A172 (cell line): ENCODE data around the gene KMT2A. TPM values are rescaled to one million over a fixed set of nuclear protein-coding genes. Genes with fewer than 3 reads are reported as not detected.
"Not testable (repeated sequence)": the region's sequence is repeated elsewhere in the genome, so short reads cannot be mapped to it uniquely, and the experiment has no call there.

Experiments
- DNase-seq: peaks from one replicate; pipeline ENCODE4 v3.0.0-alpha.2; 2015; ENCODE audit warnings: low spot score
- total RNA-seq: library from RNA; depleted of rRNA; stranded (reverse); fragments of >200 nt; shearing (Covaris generic); gene quantifications from 2 replicates; pipeline ENCODE4 v1.2.3, GENCODE V29; 2014

KMT2A gene
- total RNA-seq, 1 experiment from 2014 or later: 19.1 TPM

DNA sequence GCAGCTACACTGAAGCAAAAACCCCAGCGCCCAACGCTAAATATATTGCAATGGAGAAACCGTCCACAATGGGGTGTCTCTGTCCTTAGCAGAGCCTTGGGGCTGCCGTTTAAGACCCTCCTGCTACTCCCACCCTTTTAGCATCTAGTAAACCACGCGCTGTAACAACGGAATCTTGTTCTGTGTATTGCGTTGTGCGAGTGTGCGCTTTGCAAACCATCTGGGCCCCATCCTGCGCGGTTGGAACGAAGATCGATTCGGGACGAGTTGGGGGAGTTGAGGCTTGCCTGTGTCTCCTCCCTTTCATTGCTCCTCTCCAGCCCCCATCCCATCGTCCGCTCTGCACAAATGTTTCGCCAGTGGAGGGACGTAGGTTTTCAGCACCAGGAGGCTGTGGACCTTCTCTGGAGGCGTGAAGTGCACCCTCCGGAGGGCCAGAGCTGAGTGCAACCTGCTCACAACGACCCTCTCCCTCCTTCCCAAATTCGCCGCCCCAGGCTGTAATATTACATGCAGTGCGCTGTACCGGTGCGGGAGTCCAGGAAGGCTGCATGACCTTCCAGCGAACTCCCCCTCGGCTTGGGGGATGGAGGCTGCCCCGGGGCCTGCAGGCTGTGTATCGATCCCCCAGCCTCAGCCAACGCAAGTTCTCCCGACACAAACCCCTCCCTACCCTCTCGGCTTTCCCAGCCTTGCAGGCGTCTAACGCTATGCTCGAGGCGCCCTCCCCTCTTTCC, 1.6 kb upstream of the KMT2A start:
- DNase-seq: no peak

DNA sequence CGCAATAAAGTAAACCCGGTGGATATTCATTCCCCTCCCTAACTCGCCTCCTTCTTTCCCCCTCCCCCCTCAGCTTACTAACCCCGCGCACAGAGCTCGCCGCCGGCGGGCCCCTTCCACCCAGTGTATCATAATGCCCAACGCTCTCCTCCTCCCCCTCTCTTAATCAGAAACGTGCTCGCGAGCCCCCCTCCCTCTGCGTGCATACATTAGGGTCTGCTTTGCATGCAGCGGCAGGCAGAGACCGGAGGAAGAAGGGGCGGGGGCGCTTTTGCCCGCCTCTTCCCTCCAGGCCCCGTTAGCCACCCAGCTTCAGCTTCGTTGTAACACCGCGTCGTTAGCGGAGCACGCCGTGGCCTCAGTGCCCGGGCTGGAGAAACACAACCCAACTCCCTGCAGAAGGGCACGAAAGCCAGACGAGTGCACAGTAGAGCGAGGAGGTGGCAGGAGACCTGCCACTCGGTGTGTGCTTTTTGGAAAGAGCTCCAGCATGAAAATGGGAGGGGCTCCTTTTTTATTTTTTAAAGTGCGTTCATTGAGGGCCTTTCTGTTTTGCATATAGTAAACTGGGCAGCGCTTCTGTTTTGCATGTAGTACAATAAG, 901 bp upstream of the KMT2A start:
- DNase-seq: no peak

DNA sequence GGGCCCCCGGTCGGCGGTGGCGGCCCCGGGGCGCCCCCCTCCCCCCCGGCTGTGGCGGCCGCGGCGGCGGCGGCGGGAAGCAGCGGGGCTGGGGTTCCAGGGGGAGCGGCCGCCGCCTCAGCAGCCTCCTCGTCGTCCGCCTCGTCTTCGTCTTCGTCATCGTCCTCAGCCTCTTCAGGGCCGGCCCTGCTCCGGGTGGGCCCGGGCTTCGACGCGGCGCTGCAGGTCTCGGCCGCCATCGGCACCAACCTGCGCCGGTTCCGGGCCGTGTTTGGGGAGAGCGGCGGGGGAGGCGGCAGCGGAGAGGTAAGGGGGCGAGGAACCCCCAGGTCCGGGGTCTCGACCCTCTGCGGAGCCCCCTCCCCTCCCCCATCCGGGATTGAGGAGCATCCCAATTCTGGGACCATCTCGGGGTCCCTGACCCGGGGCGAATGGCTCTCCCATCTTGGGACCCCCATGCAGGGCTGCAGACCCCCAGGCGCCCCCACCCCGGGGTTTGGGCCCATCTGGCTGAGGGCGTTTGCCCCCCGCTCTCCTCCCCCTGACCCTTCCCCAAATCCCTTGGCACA, 431 bp downstream of the KMT2A start:
- no peak for DNase-seq

DNA sequence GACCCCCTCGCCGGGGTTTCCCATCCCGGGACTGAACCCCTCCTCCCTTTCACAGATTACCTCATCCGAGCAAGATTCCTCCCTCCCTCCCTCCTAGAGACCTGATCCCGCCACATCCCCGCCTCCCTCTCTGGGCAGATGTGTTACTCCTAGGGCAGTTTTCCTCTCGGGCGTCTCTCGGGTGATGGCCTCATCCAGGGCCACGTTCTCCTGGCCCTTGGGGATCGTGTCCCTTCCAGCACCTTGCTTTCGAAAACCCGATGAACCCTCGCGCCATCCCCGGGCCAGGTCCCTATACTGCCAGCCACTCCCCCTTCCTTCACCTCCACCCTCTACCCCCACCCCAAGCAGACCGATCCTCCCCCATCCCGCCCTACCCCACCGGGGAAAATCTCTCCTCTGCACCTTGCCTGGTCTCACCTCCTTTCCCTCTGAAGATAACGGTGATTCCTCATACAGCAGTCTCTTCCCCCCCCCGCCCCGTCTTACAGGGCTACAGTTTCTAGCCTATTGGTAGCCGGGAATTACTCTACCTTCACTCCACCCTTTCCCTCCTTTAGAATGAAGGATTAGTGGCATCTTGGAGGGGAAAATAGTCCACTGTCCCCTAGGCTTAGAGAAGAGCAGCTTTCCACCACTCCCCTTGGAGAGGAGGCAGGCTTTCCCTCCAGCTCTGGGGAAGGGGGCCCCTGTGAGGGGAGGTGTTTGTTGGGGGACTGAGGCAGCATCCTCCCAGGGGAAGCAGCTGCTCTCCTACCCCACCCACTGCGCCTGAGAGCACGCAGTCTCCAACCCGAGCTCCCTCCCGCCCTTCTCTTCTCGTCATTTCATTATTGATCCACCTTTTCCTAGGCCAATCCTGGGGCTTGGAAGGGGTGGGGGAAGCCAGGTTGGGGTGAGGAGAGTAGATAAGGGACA, 1.2 kb downstream of the KMT2A start:
- no peak for DNase-seq

DNA sequence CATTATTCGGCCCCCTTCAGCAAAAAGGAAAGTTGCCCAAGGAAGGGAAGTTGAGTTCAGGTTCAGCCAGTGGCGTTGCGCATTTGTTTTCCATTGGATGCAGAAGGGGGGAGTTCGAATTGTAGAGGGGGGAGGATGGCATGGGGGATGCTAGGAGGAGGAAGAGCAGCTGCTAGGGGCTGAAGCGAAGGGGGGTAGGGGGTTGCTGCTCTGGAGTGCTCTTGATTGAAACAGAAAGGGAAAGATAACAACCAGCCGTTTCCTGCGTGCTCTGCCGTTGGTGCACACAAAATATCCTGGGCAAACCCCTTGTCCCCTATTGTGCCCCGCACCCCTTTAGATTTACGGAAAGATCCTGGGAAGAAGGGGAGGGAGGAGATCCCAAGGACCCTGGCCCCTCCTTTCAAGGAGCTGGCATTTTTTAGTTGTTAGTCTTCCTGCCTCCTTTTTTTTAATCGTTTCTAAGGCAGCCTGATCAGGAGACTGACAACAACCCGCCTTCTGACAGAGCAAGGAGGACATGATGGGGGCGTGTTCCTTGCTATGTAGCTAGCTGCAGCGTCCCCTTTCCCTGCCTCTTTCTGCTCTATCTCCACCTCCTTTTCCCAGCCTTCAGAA, 2.1 kb downstream of the KMT2A start:
- DNase-seq: peak; percentile 54

DNA sequence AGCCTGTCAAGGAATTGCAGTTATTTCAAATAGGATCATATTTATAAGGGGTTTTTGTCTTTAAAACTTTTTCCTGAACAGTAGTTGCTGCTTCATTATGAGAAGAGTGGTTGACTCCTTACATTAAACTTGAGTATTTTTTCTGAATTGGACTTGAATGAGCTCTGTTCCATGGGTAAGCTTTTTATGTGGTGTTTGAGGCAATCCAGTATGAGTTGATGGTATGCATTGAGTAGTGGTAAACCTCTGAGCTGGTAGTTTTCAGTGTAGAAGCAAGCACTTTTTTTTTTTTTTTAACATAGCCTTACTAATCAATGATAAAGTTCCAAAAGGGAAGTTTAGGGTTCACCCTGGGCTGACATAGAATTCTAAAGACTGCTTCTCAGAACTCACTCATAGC, 3.4 kb downstream of the KMT2A start:
- DNase-seq: no peak

DNA sequence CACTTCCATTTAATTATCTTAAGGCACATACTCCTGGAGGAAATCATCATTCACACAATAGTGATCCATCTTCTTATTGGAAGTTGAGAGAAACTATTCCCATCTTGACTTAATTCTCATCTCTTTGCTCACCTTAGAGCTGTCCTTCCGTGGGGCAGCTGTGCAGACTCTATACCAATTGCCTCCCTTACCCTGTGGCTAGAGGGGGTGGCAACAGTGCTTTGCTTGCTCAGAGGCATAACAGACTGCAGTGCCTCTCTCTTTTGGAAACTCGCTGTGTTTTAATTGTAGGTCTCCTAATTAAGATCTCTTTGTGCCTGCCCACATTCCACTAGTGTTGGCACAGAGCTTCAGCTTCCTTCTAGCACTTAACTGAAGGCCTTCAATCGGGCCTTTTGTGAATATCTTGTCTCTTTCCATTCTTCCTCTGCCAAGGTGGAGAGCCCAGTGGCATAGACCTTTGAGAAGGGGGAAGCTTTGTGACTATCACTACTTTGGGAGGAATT, 5.5 kb downstream of the KMT2A start:
- no peak for DNase-seq

DNA sequence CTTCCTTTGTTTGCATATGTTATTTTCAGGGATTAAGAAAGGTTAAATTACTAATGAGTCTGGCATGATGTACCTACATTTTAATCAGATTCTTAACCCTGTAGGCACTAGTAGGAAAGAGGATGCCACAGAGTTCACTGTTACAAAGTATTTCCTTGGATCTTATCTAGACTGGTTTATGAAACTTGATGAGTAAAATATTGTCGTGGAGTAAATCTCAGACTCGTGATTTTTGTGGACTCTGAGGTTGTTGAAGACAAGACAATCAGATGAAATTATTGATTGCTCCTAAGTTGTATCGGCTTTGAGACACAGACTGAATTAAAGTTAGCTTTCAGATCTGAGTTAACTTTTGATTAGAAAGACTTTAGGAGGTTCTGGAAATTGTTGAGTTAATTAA, 6.0 kb downstream of the KMT2A start:
- no peak for DNase-seq

DNA sequence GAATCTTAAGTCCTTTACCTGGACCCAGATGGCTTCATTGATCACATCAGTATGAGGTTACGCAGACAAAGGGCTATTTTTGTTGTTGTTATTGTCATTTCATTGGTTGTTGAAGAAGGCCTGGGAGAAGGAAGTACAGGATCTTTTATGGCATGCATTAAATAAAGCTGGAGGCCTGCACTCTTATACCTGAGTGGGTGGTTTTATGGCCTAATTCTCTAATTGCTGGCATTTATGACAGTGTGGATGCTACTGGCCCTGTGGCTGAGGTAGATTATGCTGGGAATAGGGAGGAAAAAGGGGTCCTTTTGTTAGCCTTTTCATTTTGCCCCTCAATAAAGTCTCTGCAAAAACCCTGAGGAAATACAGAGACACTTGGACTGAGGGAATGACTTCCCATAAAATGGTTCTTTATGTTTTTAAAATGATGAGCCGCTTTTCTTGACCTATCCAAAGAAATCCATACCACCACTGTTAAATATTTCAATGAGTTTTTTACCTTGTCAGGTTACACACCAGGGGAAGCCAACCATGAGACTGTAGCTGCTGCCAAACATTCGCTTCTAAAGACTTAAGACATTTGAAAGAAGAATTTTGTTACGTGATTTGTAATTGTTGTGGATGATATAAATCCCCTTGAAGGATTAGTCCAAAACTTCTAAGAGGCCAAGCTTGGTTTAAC, 6.8 kb downstream of the KMT2A start:
- DNase-seq: no peak

DNA sequence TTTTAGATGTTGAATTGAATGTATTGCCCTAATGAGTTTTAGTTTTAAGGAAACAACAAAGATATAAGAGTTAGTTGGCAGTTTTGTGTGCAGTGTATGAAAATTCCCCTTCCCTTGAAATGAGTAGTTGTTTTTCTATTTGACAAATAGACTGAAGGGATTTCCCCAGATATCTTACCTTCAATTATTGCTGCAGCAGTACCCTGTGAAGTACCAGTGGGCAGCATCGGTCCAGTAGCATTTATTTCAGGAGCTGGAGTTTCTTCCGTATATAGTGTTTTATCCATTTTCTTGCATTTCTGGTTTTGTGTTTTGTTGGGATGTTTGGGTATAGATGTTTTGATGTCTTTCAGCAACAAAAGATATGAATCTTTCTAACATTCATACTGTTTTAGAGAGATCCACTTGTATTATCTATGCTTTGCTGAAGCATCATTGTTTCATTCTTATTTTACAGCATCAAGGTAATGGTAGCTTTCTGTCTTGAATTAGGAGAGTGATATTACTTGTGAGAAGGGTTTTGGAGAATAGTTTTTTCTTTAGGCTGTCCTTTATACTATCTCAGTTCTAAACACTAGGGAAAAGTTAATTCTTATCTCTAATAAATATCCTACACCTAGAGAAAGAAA, 7.4 kb downstream of the KMT2A start:
- no peak for DNase-seq

DNA sequence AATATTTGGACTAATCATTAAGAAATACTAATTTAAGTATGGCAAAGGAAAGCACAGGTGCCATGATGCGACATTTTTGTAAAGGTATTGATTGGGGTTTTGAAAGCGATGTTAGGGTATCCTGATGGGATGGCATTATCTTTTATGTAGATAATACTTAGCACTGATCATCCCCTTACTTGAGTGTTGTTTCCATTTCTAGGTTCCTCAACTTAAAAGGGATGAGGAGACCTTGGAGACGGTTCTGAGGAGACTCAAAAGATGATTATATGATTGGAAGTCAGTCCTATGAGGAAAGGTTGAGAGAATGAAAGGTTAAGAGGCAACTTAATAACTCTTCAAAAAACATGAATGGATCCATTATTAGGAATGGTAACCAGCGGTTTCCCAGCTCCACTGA, 11.1 kb downstream of the KMT2A start:
- no peak for DNase-seq

DNA sequence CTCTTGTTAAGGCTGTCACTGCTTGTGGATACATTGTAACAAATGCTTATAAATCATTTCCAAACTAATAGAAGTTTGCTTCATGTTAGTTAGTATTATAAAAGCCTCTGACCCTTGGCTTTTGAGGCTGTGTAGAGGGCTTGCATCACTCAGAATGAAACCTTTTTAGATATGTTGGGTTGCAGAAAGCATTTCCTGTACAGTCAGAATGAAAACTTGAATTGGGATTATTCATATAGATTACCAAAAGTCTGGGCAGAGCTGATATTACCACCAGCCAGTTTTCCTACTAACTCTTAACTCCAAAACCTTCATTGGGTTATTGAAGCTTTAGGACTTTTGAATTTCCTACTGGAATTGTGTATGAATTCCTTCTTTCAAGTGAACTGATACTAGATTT, 12.0 kb downstream of the KMT2A start:
- DNase-seq: no peak

DNA sequence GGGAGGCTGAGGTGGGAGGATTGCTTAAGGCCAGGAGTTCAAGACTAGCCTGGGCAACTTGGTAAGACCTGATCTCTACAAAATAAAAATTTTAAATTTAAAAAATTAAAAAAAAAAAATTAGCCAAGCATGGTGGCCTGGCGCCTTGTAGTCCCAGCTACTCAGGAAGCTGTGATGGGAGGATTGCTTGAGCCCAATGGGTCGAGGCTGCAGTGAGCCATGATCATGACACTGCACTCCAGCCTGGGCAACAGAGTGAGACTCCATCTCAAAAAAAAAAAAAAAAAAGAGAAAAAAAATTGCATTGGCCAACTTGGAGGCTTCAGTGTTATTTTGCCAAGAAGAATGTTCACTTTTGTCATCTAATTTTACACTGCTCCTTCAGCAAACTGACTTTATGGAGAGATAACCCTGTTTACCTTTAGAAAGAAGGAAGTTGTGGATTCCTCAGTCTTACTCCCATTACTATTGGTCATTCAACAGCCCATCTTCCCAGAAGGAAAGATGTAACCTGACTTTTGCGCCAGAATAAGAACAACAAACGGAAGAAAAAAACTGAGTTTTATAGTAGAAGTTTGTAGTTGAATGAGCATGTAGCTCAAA, 13.1 kb downstream of the KMT2A start:
- DNase-seq: no peak

DNA sequence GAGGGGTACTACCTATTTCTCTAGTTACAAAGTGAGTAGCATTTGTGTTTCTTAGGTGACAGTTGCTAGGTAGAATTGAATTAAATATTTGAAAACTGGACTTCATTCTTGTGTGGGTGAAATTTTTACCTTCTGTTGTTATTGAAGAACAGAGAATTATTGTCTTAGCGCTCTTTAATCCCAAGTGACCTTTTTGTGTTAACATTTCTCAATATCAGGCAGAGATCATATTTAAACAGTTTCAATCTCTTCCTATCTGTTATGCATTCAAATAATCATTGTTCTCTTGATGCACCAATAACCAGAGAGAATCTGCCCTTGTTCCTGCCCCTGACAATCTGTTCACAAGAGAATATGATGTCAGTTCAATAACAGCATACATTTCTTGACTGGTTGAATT, 14.2 kb downstream of the KMT2A start:
- DNase-seq: no peak

DNA sequence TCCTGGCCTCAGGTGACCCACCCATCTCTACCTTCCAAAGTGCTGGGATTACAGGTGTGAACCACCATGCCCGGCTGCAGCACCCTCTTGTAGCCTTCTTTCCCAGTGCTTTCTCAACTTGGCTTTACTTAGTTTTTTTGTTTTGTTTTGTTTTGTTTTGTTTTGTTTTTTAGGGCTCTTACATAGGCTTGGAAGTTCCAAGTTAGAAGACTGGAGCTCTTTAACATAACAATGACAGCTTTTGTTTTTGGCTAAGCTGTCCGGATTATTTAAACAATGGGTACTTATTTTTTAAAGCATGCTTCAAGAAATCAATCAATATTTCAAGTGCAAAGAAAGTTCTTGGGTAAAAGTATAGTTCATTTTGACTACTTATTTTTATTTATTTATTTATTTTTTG, 25.9 kb downstream of the KMT2A start:
- DNase-seq: no peak

DNA sequence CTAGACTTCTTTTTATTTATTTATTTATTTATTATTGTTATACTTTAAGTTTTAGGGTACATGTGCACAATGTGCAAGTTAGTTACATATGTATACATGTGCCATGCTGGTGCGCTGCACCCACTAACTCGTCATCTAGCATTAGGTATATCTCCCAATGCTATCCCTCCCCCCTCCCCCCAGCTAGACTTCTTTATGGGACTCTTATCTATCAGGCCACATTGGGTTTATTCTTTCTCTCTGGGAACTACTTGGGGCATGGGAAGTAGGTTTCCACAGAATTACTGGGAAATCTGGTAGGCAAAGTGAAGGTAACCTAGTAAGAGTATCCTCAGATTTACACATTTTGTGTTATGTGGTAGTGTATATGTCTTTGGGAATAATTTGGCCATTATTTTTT, 32.7 kb downstream of the KMT2A start:
- not testable (repeated sequence) for DNase-seq

DNA sequence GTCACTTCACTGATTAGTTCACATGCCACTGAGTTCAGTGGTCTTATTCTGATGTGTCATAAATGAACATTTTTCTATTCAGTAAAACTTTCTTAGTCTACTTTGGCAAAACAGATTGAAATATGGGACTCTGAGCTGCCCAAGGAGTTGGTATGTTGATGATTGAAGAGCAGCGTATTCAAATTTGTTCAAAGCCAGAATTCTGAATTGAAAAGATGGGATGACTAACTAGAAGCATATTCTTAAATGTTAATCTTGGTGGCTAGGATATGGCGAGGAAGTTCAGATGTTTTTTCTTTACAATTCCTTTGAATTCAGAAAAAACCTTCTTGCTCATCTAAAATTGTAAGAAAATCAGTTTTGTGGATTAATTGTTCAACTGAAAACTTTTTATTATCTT, 34.7 kb downstream of the KMT2A start:
- DNase-seq: no peak

DNA sequence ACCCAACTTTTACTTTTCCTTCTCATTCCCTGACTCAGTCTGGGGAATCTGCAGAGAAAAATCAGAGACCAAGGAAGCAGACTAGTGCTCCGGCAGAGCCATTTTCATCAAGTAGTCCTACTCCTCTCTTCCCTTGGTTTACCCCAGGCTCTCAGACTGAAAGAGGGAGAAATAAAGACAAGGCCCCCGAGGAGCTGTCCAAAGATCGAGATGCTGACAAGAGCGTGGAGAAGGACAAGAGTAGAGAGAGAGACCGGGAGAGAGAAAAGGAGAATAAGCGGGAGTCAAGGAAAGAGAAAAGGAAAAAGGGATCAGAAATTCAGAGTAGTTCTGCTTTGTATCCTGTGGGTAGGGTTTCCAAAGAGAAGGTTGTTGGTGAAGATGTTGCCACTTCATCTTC, 37.2 kb downstream of the KMT2A start:
- no peak for DNase-seq

DNA sequence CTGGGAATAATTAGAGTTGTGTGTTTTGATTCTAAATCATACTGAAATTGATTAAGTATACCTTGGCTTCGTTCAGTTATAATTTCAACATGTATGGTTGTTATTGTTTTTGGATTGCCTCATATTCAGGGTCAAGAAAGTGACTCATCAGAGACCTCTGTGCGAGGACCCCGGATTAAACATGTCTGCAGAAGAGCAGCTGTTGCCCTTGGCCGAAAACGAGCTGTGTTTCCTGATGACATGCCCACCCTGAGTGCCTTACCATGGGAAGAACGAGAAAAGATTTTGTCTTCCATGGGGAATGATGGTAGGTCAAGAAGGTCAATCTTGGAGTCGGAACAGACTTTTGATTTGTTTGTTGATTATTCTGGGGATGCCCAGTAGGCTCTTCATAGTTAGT, 40.4 kb downstream of the KMT2A start:
- no peak for DNase-seq

DNA sequence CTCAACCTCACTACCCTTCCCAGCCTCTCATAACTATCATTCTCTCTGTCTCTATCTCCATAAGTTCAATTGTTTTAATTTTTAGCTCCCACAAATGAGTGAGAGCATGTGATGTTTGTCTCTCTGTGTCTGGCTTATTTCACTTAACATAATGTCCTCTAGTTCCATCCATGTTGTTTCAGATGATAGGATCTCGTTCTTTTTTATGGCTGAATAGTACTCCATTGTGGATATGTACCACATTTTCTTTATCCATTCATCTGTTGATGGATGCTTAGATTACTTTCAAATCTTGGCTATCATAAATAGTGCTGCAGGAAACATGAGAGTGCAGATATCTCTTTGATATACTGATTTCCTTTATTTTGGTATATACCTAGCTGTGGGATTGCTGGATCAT, 44.9 kb downstream of the KMT2A start:
- DNase-seq: not testable (repeated sequence)
